ENCODE measurements around the gene CIAO3. TPM values are rescaled to one million over a fixed set of nuclear protein-coding genes. Genes with fewer than 3 reads are reported as not detected.

The CIAO3 gene
- polyA plus RNA-seq, 1 donor (not counting 4 experiments of a cell fraction or from before 2014, with no cell fraction given) = 24.9 TPM

DNA sequence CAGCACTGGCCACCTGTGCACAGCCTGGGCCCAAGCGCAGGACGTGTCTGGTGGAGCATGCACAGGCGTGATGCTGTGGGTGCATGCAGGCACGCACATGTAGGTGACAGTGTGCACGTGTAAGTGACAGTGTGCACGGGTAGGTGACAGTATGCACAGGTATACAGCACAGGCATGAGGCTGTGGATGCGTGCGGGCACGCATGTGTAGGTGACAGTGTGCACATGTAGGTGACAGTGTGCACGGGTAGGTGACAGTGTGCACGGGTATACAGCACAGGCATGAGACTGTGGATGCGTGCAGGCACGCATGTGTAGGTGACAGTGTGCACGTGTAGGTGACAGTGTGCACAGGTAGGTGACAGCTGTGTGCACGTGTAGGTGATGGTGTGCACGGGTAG is 39.5 kb upstream of the CIAO3 start:
- Histone ChIP-seq H2AFZ (ENCODE audit: control insufficient read depth, low read length) (no peak overlapping the region), H3K9me1 (ENCODE audit: control insufficient read depth, extremely low read depth, insufficient read depth, low read length) (no peaks in the 10 kb centered on the region), H3K9ac (ENCODE audit: control insufficient read depth, extremely low read depth, insufficient read depth, low read length) (no peak overlapping the region), H3K27me3 (ENCODE audit: control insufficient read depth, extremely low read depth, insufficient read depth, low read length) (peaks cover 15% of the 10 kb centered on the region), H3K36me3 (ENCODE audit: control insufficient read depth in 2 of 2, extremely low read depth in 1 of 2, insufficient read depth in 2 of 2, low read length in 2 of 2) (peaks cover 0 to under 1% of the 10 kb centered on the region in 2 experiments), H3K4me3 (ENCODE audit: control insufficient read depth in 2 of 3, extremely low read depth in 1 of 3, insufficient read depth in 2 of 3, low read depth in 1 of 3, low read length in 3 of 3) (no peak overlapping the region), H3K4me2 (ENCODE audit: control insufficient read depth, extremely low read depth, insufficient read depth, low read depth, low read length) (no peak overlapping the region), H3K4me1 (ENCODE audit: control insufficient read depth, extremely low read depth, insufficient read depth, low read length) (peaks cover 23% of the 10 kb centered on the region), H3K27ac (ENCODE audit: control insufficient read depth, insufficient read depth, low read length) (no peak overlapping the region), H3K9me3 (ENCODE audit: control insufficient read depth, low read depth, low read length) (no peaks in the 10 kb centered on the region), H3K79me2 (ENCODE audit: control insufficient read depth, insufficient read depth, low read length) (no peaks in the 10 kb centered on the region), H4K20me1 (ENCODE audit: control insufficient read depth, extremely low read depth, insufficient read depth, low read length) (peaks cover 5% of the 10 kb centered on the region)
- no peak for TF ChIP-seq EZH2 (IDR thresholded peaks at IDR 0.05; ENCODE audit: low read length)
- TF ChIP-seq, protein P1, sequence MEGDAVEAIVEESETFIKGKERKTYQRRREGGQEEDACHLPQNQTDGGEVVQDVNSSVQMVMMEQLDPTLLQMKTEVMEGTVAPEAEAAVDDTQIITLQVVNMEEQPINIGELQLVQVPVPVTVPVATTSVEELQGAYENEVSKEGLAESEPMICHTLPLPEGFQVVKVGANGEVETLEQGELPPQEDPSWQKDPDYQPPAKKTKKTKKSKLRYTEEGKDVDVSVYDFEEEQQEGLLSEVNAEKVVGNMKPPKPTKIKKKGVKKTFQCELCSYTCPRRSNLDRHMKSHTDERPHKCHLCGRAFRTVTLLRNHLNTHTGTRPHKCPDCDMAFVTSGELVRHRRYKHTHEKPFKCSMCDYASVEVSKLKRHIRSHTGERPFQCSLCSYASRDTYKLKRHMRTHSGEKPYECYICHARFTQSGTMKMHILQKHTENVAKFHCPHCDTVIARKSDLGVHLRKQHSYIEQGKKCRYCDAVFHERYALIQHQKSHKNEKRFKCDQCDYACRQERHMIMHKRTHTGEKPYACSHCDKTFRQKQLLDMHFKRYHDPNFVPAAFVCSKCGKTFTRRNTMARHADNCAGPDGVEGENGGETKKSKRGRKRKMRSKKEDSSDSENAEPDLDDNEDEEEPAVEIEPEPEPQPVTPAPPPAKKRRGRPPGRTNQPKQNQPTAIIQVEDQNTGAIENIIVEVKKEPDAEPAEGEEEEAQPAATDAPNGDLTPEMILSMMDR (optimal IDR thresholded peaks at IDR 0.05 in 1 of 3, IDR thresholded peaks at IDR 0.05 in 1 of 3, conservative IDR thresholded peaks at IDR 0.05 in 1 of 3; ENCODE audit: extremely low read depth in 1 of 3, insufficient read depth in 2 of 3, low read length in 3 of 3) = no peak
- dilution Hi-C loops (cut with MboI; ENCODE audit: extremely low pct_ligation_motif_present, low sequenced_read_pairs) = no loop called here
- FAIRE-seq (no peak), DNase-seq (ENCODE audit: low read depth, low spot score) (no peak)

DNA sequence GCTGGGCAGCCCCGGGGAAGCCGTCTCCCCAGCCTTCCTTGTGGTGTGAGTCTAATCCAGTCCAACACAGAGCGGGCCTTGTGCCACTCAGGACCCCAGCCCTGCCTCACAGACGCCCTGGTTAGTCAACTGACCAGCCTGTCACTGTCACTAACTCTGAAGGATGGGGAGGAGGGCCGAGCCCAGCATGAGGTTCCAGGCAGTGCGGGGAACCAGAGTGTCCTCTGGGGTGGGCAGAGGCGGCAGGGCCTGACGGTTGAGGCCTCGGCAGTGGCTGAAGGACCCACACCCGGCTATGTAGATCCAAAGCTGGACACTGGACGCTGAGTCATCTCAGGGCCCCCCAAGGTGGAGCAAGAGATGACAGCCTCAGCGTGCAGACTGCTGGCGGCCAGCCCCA is 38.8 kb upstream of the CIAO3 start:
- Histone ChIP-seq H3K4me2 (ENCODE audit: control insufficient read depth, extremely low read depth, insufficient read depth, low read depth, low read length) (no peak overlapping the region), H3K4me1 (ENCODE audit: control insufficient read depth, extremely low read depth, insufficient read depth, low read length) (peaks cover 23% of the 10 kb centered on the region), H2AFZ (ENCODE audit: control insufficient read depth, low read length) (no peak overlapping the region), H3K9me1 (ENCODE audit: control insufficient read depth, extremely low read depth, insufficient read depth, low read length) (no peaks in the 10 kb centered on the region), H3K36me3 (ENCODE audit: control insufficient read depth in 2 of 2, extremely low read depth in 1 of 2, insufficient read depth in 2 of 2, low read length in 2 of 2) (no peaks in the 10 kb centered on the region), H3K4me3 (ENCODE audit: control insufficient read depth in 2 of 3, extremely low read depth in 1 of 3, insufficient read depth in 2 of 3, low read depth in 1 of 3, low read length in 3 of 3) (no peak overlapping the region), H3K9ac (ENCODE audit: control insufficient read depth, extremely low read depth, insufficient read depth, low read length) (no peak overlapping the region), H3K9me3 (ENCODE audit: control insufficient read depth, low read depth, low read length) (no peaks in the 10 kb centered on the region), H3K27me3 (ENCODE audit: control insufficient read depth, extremely low read depth, insufficient read depth, low read length) (peaks cover 15% of the 10 kb centered on the region), H3K27ac (ENCODE audit: control insufficient read depth, insufficient read depth, low read length) (no peak overlapping the region), H3K79me2 (ENCODE audit: control insufficient read depth, insufficient read depth, low read length) (no peaks in the 10 kb centered on the region), H4K20me1 (ENCODE audit: control insufficient read depth, extremely low read depth, insufficient read depth, low read length) (peaks cover 2% of the 10 kb centered on the region)
- DNase-seq (ENCODE audit: low read depth, low spot score) (no peak), FAIRE-seq (no peak)
- dilution Hi-C loops (cut with MboI; ENCODE audit: extremely low pct_ligation_motif_present, low sequenced_read_pairs) = no loop called here
- TF ChIP-seq, protein P1 (optimal IDR thresholded peaks at IDR 0.05 in 1 of 3, IDR thresholded peaks at IDR 0.05 in 1 of 3, conservative IDR thresholded peaks at IDR 0.05 in 1 of 3; ENCODE audit: extremely low read depth in 1 of 3, insufficient read depth in 2 of 3, low read length in 3 of 3) = no peak
- no peak for TF ChIP-seq EZH2 (IDR thresholded peaks at IDR 0.05; ENCODE audit: low read length)
